HG03066 (cell line): ENCODE results near the gene FKTN.

ENCODE experiments used
- ATAC-seq: cut with Tn5 transposase; IDR thresholded peaks from one replicate; pipeline ENCODE4 v1.9.1; 2021; ENCODE audit warnings: low read depth; ENCODE audit not compliant: unreplicated experiment

FKTN gene

GRCh38 chr9:105673850-105674387, 116.0 kb downstream of the FKTN start:
- no peak for ATAC-seq

- no peak for ATAC-seq
These were observed 118.5 kb downstream of the FKTN start for GRCh38 chr9:105676351-105676923.

DNA sequence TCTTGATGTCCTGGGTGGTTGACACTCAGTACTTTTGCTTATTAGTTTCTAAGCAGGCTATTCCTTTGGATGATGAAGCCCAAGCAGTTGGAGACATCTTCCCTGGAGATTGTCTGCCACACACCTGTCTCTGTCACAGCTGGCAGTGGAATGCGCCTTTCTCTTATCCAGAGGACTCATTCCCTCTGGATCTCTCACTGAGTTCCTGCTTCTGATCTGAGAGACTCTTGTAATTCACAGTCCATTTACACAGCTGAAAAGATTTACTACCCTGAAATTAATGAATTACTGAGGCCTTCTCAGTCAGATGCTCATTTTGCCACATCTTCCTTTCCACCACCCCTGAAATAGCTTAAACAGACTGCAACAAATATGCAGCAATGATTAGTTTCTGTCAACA, 120.2 kb downstream of the FKTN start:
- ATAC-seq = no peak

DNA sequence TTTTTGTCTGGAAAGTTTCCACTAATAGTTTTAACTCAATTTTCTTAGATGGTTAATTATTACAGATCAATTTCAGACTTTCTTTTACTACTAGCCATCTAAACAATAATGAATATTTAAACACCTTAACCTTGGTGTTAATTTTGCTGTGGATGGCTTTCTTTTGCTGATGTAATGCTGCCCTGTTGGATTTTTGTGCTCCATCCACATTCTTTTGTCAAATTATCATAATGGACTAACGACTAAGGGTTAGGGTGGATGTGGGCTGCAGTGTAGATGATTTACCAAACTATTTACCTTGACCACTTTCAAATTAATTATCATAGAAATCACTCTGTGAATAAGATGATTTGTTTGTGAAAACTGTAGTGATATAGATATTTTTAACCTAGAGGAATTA, 120.8 kb downstream of the FKTN start:
- ATAC-seq = no peak

DNA sequence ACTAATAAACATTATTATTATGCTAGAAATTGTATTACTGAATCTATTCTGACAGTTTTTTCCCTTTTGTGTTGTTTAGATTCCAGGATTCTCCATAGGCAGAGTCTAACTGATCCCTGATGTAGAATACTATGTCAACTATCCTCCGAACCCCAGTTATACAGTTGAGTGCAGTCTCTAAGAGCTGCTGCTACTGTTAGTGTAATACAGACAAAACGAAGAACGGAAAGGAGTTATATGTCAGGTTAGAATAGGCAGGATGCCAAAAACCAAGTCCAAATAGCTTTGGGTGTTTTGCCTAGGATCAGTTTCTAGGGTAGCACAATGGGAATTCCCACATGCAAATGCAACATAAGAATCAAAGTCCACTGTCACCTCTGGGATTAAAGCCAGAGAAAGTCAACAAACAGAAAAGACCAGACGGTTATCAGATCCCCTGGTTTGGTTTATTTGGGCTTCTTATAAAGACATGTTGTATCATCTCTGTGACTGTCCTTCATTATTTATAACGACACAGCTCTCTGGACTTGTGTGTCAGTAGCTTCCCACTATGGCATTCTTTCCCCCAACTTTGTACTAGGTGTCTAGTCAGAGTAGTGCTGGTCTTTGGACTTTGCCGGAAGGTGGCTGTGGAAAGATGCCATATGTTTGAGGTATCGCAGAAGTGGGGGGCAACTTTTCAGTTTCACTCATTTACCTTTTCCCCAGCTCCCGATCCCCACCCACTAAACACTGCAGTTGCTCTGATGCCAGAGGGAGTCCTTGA, 121.5 kb downstream of the FKTN start:
- ATAC-seq = no peak

- no peak for ATAC-seq
These were observed 123.4 kb downstream of the FKTN start for GRCh38 chr9:105681313-105681712.

DNA sequence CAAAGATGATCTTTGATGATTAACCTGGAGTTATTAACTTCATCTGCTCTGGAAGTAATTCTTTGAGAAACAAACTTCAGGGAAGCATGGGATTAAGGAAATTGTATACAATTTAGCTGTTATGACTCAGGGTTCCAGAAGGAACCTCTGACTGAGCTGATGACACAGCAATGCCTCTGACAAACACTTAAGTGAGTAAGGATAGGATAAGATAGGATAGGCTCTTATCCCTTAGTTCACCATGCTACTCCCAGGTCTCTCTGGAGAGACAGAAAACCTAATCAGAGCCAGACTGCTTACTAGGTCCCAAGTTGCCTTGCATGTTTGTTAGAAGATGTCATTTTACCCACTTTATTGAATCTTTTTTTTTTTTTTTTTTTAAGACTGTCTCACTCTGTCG, 123.8 kb downstream of the FKTN start:
- no peak for ATAC-seq

GRCh38 chr9:105683688-105684275, 125.9 kb downstream of the FKTN start:
- no peak for ATAC-seq

- no peak for ATAC-seq
These were observed 129.0 kb downstream of the FKTN start for GRCh38 chr9:105686936-105687335.
